Activated gamma-delta T cell treated with Interleukin-2 at 50 U/mL for 16 hours (primary cell): ENCODE results near the gene IL17RD.

ENCODE experiments used
- DNase-seq: peaks from one replicate; pipeline ENCODE4 v3.0.0-alpha.2; 2020

The IL17RD gene

GRCh38 chr3:57164657-57165573, at the start of gene IL17RD:
Gene IL17RD, minus strand, starts transcription at chr3:57165353. Its CDS starts 67 bp downstream, at chr3:57165286.
- DNase-seq = peak; percentile 34

GRCh38 chr3:57206423-57206822, 41.3 kb upstream of the IL17RD start:
- DNase-seq = no peak

GRCh38 chr3:57199895-57200297, 34.7 kb upstream of the IL17RD start, which contains the start of gene HESX1:
Gene HESX1, minus strand, starts transcription at chr3:57199978. Its CDS starts 60 bp downstream, at chr3:57199918.
- DNase-seq = no peak

GRCh38 chr3:57194641-57195040, 29.5 kb upstream of the IL17RD start:
- DNase-seq = no peak

GRCh38 chr3:57192028-57192427, 26.9 kb upstream of the IL17RD start:
- no peak for DNase-seq

GRCh38 chr3:57184526-57184925, 19.4 kb upstream of the IL17RD start:
- no peak for DNase-seq

GRCh38 chr3:57179580-57180410, 14.6 kb upstream of the IL17RD start:
- no peak for DNase-seq

- no peak for DNase-seq
Observed at GRCh38 chr3:57176045-57176444, 10.9 kb upstream of the IL17RD start.

- DNase-seq = no peak
Observed at GRCh38 chr3:57173687-57174086, 8.5 kb upstream of the IL17RD start.

GRCh38 chr3:57170946-57171345, 5.8 kb upstream of the IL17RD start:
- DNase-seq = no peak

GRCh38 chr3:57169872-57170623, 4.9 kb upstream of the IL17RD start:
- peak; percentile 59 for DNase-seq

- no peak for DNase-seq
Observed at GRCh38 chr3:57169108-57169507, 4.0 kb upstream of the IL17RD start.

GRCh38 chr3:57168151-57168550, 3.0 kb upstream of the IL17RD start:
- DNase-seq = no peak

GRCh38 chr3:57166660-57167059, 1.5 kb upstream of the IL17RD start:
- DNase-seq = no peak

GRCh38 chr3:57165641-57166040, 488 bp upstream of the IL17RD start:
- no peak for DNase-seq

GRCh38 chr3:57164217-57164656, 916 bp downstream of the IL17RD start:
- DNase-seq = no peak

GRCh38 chr3:57163751-57164150, 1.4 kb downstream of the IL17RD start:
- no peak for DNase-seq

- no peak for DNase-seq
Observed at GRCh38 chr3:57161915-57162314, 3.2 kb downstream of the IL17RD start.

- DNase-seq = no peak
Observed at GRCh38 chr3:57160765-57161538, 4.2 kb downstream of the IL17RD start.

GRCh38 chr3:57160076-57160764, 4.9 kb downstream of the IL17RD start:
- DNase-seq = no peak
